HepG2 (cell line): ENCODE data around the gene NRIP2. TPM values are rescaled to one million over a fixed set of nuclear protein-coding genes. Genes with fewer than 3 reads are reported as not detected.

ENCODE experiments used
- BRD4 ChIP-seq: sonication (generic); formaldehyde crosslinking; IDR thresholded peaks from 2 replicates; pipeline ENCODE4 v1.4.0; 2020; ENCODE audit warnings: missing genetic modification reagents
- CSRNP1 ChIP-seq: sonication (generic); formaldehyde crosslinking; IDR thresholded peaks from 2 replicates; pipeline ENCODE4 v1.8.1; 2023; ENCODE audit warnings: mild to moderate bottlenecking, missing genetic modification reagents
- FOXP4 ChIP-seq: sonication (generic); formaldehyde crosslinking; IDR thresholded peaks from 2 replicates; pipeline ENCODE4 v1.4.0; 2020; ENCODE audit warnings: missing genetic modification reagents
- KDM1A ChIP-seq: IDR thresholded peaks from 2 replicates; pipeline ENCODE4 v1.6.1; 2016; ENCODE audit warnings: missing compliant biosample characterization
- MLX ChIP-seq: IDR thresholded peaks from 2 replicates; pipeline ENCODE4 v1.6.1; 2016
- NFAT5 ChIP-seq: sonication (generic); formaldehyde crosslinking; IDR thresholded peaks from 2 replicates; pipeline ENCODE4 v1.4.0; 2020; ENCODE audit warnings: missing genetic modification reagents
- NFRKB ChIP-seq: fragments of 450-650 bp; IDR thresholded peaks from 2 replicates; pipeline ENCODE4 v1.6.1; 2017
- PHF20 ChIP-seq: sonication (generic); formaldehyde crosslinking; IDR thresholded peaks from 2 replicates; pipeline ENCODE4 v1.5.0; 2020; ENCODE audit warnings: mild to moderate bottlenecking, missing genetic modification reagents
- PHF8 ChIP-seq: sonication (generic); formaldehyde crosslinking; IDR thresholded peaks from 2 replicates; pipeline ENCODE4 v1.5.0; 2020; ENCODE audit warnings: missing genetic modification reagents
- SOX5 ChIP-seq: IDR thresholded peaks from 2 replicates; pipeline ENCODE4 v1.6.1; 2016; ENCODE audit warnings: borderline replicate concordance
- ZBTB49 ChIP-seq: sonication (generic); formaldehyde crosslinking; IDR thresholded peaks from 2 replicates; pipeline ENCODE4 v1.4.0; 2020; ENCODE audit warnings: missing genetic modification reagents, borderline replicate concordance
- ZNF512 ChIP-seq: sonication (generic); formaldehyde crosslinking; IDR thresholded peaks from 2 replicates; pipeline ENCODE4 v1.4.0; 2020; ENCODE audit warnings: mild to moderate bottlenecking, missing genetic modification reagents
- ZNF879 ChIP-seq: sonication (generic); formaldehyde crosslinking; IDR thresholded peaks from 2 replicates; pipeline ENCODE4 v1.8.1; 2023; ENCODE audit warnings: missing genetic modification reagents
- ZSCAN29 ChIP-seq: sonication (generic); formaldehyde crosslinking; conservative IDR thresholded peaks from 2 replicates; pipeline ENCODE4 v1.4.0; 2020; ENCODE audit warnings: mild to moderate bottlenecking, missing genetic modification reagents
- polyA plus RNA-seq, 8 experiments: library from polyadenylated mRNA; depleted of rRNA in 3 of 8; stranded (reverse) in 7 of 8; unstranded in 1 of 8; fragments of >200 nt; fragmentation: Illumina TruSeq in 4 of 8; extraction: Trizol in 4 of 8; gene quantifications; 2 replicates each; pipeline versions ENCODE4 v1.2.1 to v1.2.3, GENCODE V29; 2011 to 2016; ENCODE audit warnings: low read depth in 4 of 8, missing spikeins in 1 of 8, mixed read lengths in 1 of 8; ENCODE audit not compliant: insufficient read depth in 1 of 8
- total RNA-seq, 5 experiments: library from RNA; depleted of rRNA; stranded (reverse); fragments of >200 nt; fragmentation: Illumina TruSeq; extraction: Trizol; gene quantifications; 2 replicates each; pipeline ENCODE4 v1.2.3, GENCODE V29; 2016; ENCODE audit warnings: low read depth in 1 of 5

NRIP2 gene
- total and polyA plus RNA-seq, 2 of the 13 experiments (the other 11 are each of a cell fraction or from before 2014, with no cell fraction given), result not detected

- TF ChIP-seq ZNF879 (CRISPR knock-in tag), result no peak
- peak; percentile 87 for TF ChIP-seq BRD4
- TF ChIP-seq CSRNP1, result peak; percentile 76
- TF ChIP-seq SOX5 (CRISPR knock-in tag), result peak; percentile 62; the same call in 1 of the 2 replicates
- TF ChIP-seq KDM1A (CRISPR knock-in tag), result no peak
- TF ChIP-seq ZSCAN29, result peak; percentile 69; the same call in 1 of the 2 replicates
- peak; percentile 41; the same call in 1 of the 2 replicates for TF ChIP-seq MLX
- TF ChIP-seq ZNF512 (CRISPR knock-in tag), result no peak
- TF ChIP-seq PHF20 (CRISPR knock-in tag), result peak; percentile 98
- no peak for TF ChIP-seq ZBTB49 (CRISPR knock-in tag)
- peak; percentile 95 for TF ChIP-seq NFAT5 (CRISPR knock-in tag)
- no peak for TF ChIP-seq NFRKB
- TF ChIP-seq FOXP4 (CRISPR knock-in tag), result peak; percentile 65
- peak; percentile 100 for TF ChIP-seq PHF8 (CRISPR knock-in tag)
Measured at GRCh38 chr12:2812290-2813213, 22.3 kb downstream of the NRIP2 start, which contains the start of gene ITFG2 (continued).
